PC-9 (cell line): ENCODE results near the gene ITIH5. TPM values are rescaled to one million over a fixed set of nuclear protein-coding genes. Genes with fewer than 3 reads are reported as not detected.

Source experiments
- BruUV-seq: library from RNA; stranded (reverse); fragments of 400-500 nt; replicated peaks from 2 replicates; lab custom pipeline; 2021; lab: Mats Ljungman, UMichigan
- CTCF ChIA-PET: fragments of 300-600 bp; sonication (Branson Sonifier 250); formaldehyde crosslinking; loops from one replicate; lab custom pipeline; 2022; ENCODE audit warnings: antibody characterized with exemption; lab: Charles Lee
- POLR2A ChIA-PET: fragments of 300-600 bp; sonication (Branson Sonifier 250); formaldehyde crosslinking; loops from one replicate; lab custom pipeline; 2022; ENCODE audit warnings: antibody characterized with exemption; ENCODE audit not compliant: unreplicated experiment; lab: Charles Lee
- DNase-seq, 2 experiments: peaks; one replicate each; pipeline versions ENCODE4 v3.0.0 to v3.0.0-alpha.2; 2015 to 2022; ENCODE audit warnings: mixed read lengths in 1 of 2
- H2AFZ ChIP-seq: fragments of 200-600 bp; sonication (generic); 2 replicates; pipeline ENCODE4 v1.8.1; 2017; ENCODE audit warnings: antibody characterized with exemption
- H3F3A ChIP-seq: fragments of 200-600 bp; sonication (generic); 2 replicates; pipeline ENCODE4 v1.8.1; 2017; ENCODE audit warnings: antibody characterized with exemption, mild to moderate bottlenecking, low read depth; ENCODE audit not compliant: insufficient read depth
- H3K27ac ChIP-seq: fragments of 200-600 bp; sonication (generic); 2 replicates; pipeline ENCODE4 v1.6.1; 2016; ENCODE audit warnings: mixed run types
- H3K27me3 ChIP-seq: fragments of 200-600 bp; sonication (generic); 2 replicates; pipeline ENCODE4 v1.6.1; 2016; ENCODE audit warnings: low read depth, mixed run types; ENCODE audit not compliant: insufficient read depth
- H3K36me3 ChIP-seq: fragments of 200-600 bp; sonication (generic); 2 replicates; pipeline ENCODE4 v1.6.1; 2016; ENCODE audit warnings: low read depth, mixed run types
- H3K4me1 ChIP-seq: fragments of 200-600 bp; sonication (generic); replicated peaks from 2 replicates; pipeline ENCODE4 v1.6.1; 2016; ENCODE audit warnings: mixed run types; ENCODE audit not compliant: insufficient read depth
- H3K4me2 ChIP-seq: fragments of 200-600 bp; sonication (generic); 2 replicates; pipeline ENCODE4 v1.6.1; 2017; ENCODE audit warnings: mixed run types
- H3K4me3 ChIP-seq: fragments of 200-600 bp; sonication (generic); 2 replicates; pipeline ENCODE4 v1.6.1; 2016; ENCODE audit warnings: mixed run types
- H3K79me2 ChIP-seq: fragments of 200-600 bp; sonication (generic); 2 replicates; pipeline ENCODE4 v1.6.1; 2017; ENCODE audit warnings: low read depth, mixed run types
- H3K9me2 ChIP-seq: fragments of 200-600 bp; sonication (generic); 2 replicates; pipeline ENCODE4 v1.8.1; 2017; ENCODE audit warnings: mild to moderate bottlenecking; ENCODE audit not compliant: insufficient read depth
- H3K9me3 ChIP-seq: fragments of 200-600 bp; sonication (generic); 2 replicates; pipeline ENCODE4 v1.8.1; 2016; ENCODE audit warnings: low read depth; ENCODE audit not compliant: insufficient read depth
- H4K20me1 ChIP-seq: fragments of 200-600 bp; sonication (generic); 2 replicates; pipeline ENCODE4 v1.8.1; 2017; ENCODE audit not compliant: insufficient read depth
- CTCF ChIP-seq: fragments of 200-600 bp; sonication (generic); conservative IDR thresholded peaks from 2 replicates; pipeline ENCODE4 v1.6.1; 2017; ENCODE audit warnings: mixed run types, antibody characterized with exemption, mild to moderate bottlenecking, moderate library complexity
- EZH2 ChIP-seq: fragments of 200-600 bp; sonication (generic); IDR thresholded peaks from 2 replicates; pipeline ENCODE4 v1.8.0; 2017; ENCODE audit warnings: antibody characterized with exemption, low read depth
- intact Hi-C: fragments of 100-400 bp; cut with micrococcal nuclease; formaldehyde crosslinking; loops from one replicate; pipeline ENCODE4 v1.10.0; 2022; ENCODE audit not compliant: unreplicated experiment
- total RNA-seq: library from RNA; stranded (reverse); gene quantifications from 2 replicates; pipeline ENCODE4 v1.2.3, GENCODE V29; 2021

The ITIH5 gene
- total RNA-seq, 1 experiment from 2014 or later, result not detected

- ChIA-PET POLR2A (no interaction called here), CTCF (no interaction called here)
Measured at GRCh38 chr10:7710446-7710845, 43.7 kb upstream of the ITIH5 start.

GRCh38 chr10:7708832-7709231, 42.1 kb upstream of the ITIH5 start:
- Histone ChIP-seq H3K36me3 (no peaks in the 10 kb centered on the region), H3K4me3 (no peak overlapping the region), H3K27ac (no peak overlapping the region), H3K9me2 (no peaks in the 10 kb centered on the region), H3K4me1 (no peaks in the 10 kb centered on the region), H3F3A (no peaks in the 10 kb centered on the region), H4K20me1 (no peaks in the 10 kb centered on the region), H3K9me3 (no peaks in the 10 kb centered on the region), H3K4me2 (no peak overlapping the region), H3K27me3 (peaks cover 66% of the 10 kb centered on the region), H3K79me2 (no peaks in the 10 kb centered on the region), H2AFZ (no peak overlapping the region)
- no TSS peak for BruUV-seq
- no peak for DNase-seq
- TF ChIP-seq CTCF (no peak), EZH2 (no peak)
- intact Hi-C loops, result no loop called here
- CTCF ChIA-PET, result no interaction called here
- POLR2A ChIA-PET, result no interaction called here

More at GRCh38 chr10:7710446-7710845, 43.7 kb upstream of the ITIH5 start:
- intact Hi-C loops, result no loop called here
- H3F3A ChIP-seq, result no peaks in the 10 kb centered on the region
- H3K4me2 ChIP-seq, result no peak overlapping the region
- peaks cover 53% of the 10 kb centered on the region for H3K27me3 ChIP-seq
- H3K4me3 ChIP-seq, result no peak overlapping the region
- no TSS peak for BruUV-seq
- H3K4me1 ChIP-seq, result no peaks in the 10 kb centered on the region
- no peak overlapping the region for H3K27ac ChIP-seq
- no peak overlapping the region for H2AFZ ChIP-seq
- DNase-seq, result no peak
- TF ChIP-seq EZH2, result no peak
- TF ChIP-seq CTCF, result no peak
- H3K9me2 ChIP-seq, result no peaks in the 10 kb centered on the region
- no peaks in the 10 kb centered on the region for H3K36me3 ChIP-seq
- H4K20me1 ChIP-seq, result no peaks in the 10 kb centered on the region
- H3K9me3 ChIP-seq, result no peaks in the 10 kb centered on the region
- no peaks in the 10 kb centered on the region for H3K79me2 ChIP-seq

- H3K9me2 ChIP-seq, result no peaks in the 10 kb centered on the region
- no peaks in the 10 kb centered on the region for H4K20me1 ChIP-seq
- no peaks in the 10 kb centered on the region for H3F3A ChIP-seq
- H3K36me3 ChIP-seq, result no peaks in the 10 kb centered on the region
- BruUV-seq, result no TSS peak
- DNase-seq, result no peak
- intact Hi-C loops, result no loop called here
- no peak overlapping the region for H3K4me3 ChIP-seq
- H3K4me1 ChIP-seq, result no peaks in the 10 kb centered on the region
- no peak overlapping the region for H3K4me2 ChIP-seq
- ChIA-PET POLR2A (no interaction called here), CTCF (no interaction called here)
- H3K9me3 ChIP-seq, result no peaks in the 10 kb centered on the region
- no peak overlapping the region for H3K27ac ChIP-seq
- H3K27me3 ChIP-seq, result peaks cover 72% of the 10 kb centered on the region
- no peaks in the 10 kb centered on the region for H3K79me2 ChIP-seq
- no peak for TF ChIP-seq CTCF
- TF ChIP-seq EZH2, result no peak
- no peak overlapping the region for H2AFZ ChIP-seq
Measured at GRCh38 chr10:7707858-7708622, 41.3 kb upstream of the ITIH5 start.
